ENCODE results near the gene TAF10. TPM values are rescaled to one million over a fixed set of nuclear protein-coding genes. Genes with fewer than 3 reads are reported as not detected.

The TAF10 gene
- total RNA-seq, 1 donor from 2014 or later: 113 TPM

DNA sequence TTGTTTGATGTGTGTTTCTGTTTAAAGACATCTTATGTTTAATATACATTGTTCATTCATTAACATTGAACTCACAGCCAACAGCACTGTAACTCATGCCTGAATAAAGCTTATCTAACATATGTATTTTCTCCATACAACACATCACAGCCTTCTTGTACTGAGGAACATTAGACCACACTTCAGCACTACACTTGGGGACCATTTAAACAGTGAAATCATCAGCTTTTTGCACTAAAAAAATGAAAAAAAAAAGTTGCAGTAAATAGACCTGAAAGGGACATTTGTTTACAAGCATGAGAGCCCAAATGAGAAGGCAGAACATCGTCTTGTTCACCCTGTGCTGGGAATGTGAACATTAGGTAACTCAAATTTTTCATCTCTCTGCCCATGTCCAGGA is 22.5 kb upstream of the TAF10 start:
- H3K4me3 Mint-ChIP-seq (ENCODE audit: unreplicated experiment): no peak overlapping the region

DNA sequence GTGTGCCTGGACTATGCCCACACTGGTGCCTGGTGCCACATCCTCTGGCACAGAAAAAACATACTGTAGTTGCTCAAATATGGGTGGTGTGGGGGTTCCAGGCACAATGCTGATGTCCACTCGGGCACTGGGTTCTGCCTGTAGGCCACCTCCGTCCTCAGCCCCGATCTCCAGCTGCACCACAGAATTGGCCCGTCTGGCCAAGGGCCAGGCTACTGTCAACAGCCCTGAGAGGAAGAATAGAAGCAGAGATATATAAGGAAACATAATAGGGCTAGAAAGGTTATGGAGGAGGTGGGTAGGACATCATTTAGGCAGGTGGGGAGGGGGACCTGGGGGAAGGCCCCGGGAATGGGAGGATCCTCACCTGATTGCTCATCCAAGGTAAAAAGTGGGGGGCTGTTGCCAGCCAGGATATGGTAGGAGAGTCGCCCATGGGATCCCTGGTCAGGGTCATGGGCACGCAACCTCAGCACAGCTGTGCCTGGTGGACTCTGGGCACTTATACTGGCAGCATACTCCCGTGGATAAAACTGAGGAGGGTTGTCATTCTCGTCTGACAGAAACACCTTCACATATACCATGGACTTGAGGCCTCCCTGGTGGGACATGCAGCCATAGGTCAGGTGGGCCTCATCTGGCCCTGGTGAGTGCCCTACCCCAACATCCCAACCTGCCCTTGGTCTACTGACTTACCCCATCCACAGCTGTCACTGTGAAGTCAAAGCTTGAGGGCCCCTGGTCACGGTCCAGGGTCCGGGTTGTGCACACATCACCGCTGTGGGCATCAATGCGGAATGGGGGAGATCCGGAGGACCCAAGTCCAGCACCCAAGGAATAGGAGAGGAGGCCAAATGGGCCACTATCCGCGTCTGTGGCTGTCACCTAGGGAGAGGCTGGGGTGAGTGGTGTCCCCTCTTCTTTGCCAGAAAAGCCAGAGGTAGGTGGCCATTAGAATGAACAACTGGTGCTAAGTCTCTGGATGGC is 21.7 kb upstream of the TAF10 start:
- H3K27me3 ChIP-seq (ENCODE audit: insufficient read depth, low read length): no peaks in the 10 kb centered on the region
- DNase-seq (ENCODE audit: low read depth) (no peak), FAIRE-seq (no peak)
- no peak overlapping the region for H3K9ac ChIP-seq (ENCODE audit: low read length)
- Mint-ChIP-seq H3K4me1 (ENCODE audit: low read depth, unreplicated experiment) (no peaks in the 10 kb centered on the region), H3K36me3 (ENCODE audit: low read depth, unreplicated experiment) (peaks cover 18% of the 10 kb centered on the region), H3K27ac (ENCODE audit: unreplicated experiment) (no peak overlapping the region), H3K9me3 (ENCODE audit: unreplicated experiment) (no peaks in the 10 kb centered on the region), H3K27me3 (ENCODE audit: low read depth, unreplicated experiment) (peaks cover 30% of the 10 kb centered on the region), H3K4me3 (ENCODE audit: unreplicated experiment) (no peak overlapping the region)
- H3K4me2 ChIP-seq (ENCODE audit: low read length): no peak overlapping the region
- TF ChIP-seq, protein P1, sequence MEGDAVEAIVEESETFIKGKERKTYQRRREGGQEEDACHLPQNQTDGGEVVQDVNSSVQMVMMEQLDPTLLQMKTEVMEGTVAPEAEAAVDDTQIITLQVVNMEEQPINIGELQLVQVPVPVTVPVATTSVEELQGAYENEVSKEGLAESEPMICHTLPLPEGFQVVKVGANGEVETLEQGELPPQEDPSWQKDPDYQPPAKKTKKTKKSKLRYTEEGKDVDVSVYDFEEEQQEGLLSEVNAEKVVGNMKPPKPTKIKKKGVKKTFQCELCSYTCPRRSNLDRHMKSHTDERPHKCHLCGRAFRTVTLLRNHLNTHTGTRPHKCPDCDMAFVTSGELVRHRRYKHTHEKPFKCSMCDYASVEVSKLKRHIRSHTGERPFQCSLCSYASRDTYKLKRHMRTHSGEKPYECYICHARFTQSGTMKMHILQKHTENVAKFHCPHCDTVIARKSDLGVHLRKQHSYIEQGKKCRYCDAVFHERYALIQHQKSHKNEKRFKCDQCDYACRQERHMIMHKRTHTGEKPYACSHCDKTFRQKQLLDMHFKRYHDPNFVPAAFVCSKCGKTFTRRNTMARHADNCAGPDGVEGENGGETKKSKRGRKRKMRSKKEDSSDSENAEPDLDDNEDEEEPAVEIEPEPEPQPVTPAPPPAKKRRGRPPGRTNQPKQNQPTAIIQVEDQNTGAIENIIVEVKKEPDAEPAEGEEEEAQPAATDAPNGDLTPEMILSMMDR (IDR thresholded peaks at IDR 0.05; ENCODE audit: insufficient read depth, low read depth, low read length): no peak
- TF ChIP-seq EZH2 (IDR thresholded peaks at IDR 0.05; ENCODE audit: insufficient read depth, low read length): no peak
- no peaks in the 10 kb centered on the region for H3K79me2 ChIP-seq (ENCODE audit: insufficient read depth, low read length)
- no peaks in the 10 kb centered on the region for H3K9me3 ChIP-seq (ENCODE audit: insufficient read depth, low read depth, low read length)
- H2AFZ ChIP-seq (ENCODE audit: low read depth, low read length): no peak overlapping the region
- H3K27ac ChIP-seq (ENCODE audit: low read depth, low read length): no peak overlapping the region
- H4K20me1 ChIP-seq (ENCODE audit: insufficient read depth, low read length): no peaks in the 10 kb centered on the region
- no peaks in the 10 kb centered on the region for H3K36me3 ChIP-seq (ENCODE audit: insufficient read depth, low read length)
- no peak overlapping the region for H3K4me3 ChIP-seq (ENCODE audit: insufficient read depth, low read depth, low read length)
- H3K4me1 ChIP-seq (ENCODE audit: insufficient read depth, low read length): peaks cover 8% of the 10 kb centered on the region

More for the DNA sequence above, 22.5 kb upstream of the TAF10 start:
- Histone ChIP-seq H3K4me2 (ENCODE audit: low read length) (no peak overlapping the region), H3K4me1 (ENCODE audit: insufficient read depth, low read length) (peaks cover 8% of the 10 kb centered on the region), H3K27me3 (ENCODE audit: insufficient read depth, low read length) (no peaks in the 10 kb centered on the region), H3K9ac (ENCODE audit: low read length) (no peak overlapping the region), H3K36me3 (ENCODE audit: insufficient read depth, low read length) (no peaks in the 10 kb centered on the region), H3K27ac (ENCODE audit: low read depth, low read length) (no peak overlapping the region), H3K9me3 (ENCODE audit: insufficient read depth, low read depth, low read length) (no peaks in the 10 kb centered on the region), H4K20me1 (ENCODE audit: insufficient read depth, low read length) (no peaks in the 10 kb centered on the region), H3K4me3 (ENCODE audit: insufficient read depth, low read depth, low read length) (no peak overlapping the region), H2AFZ (ENCODE audit: low read depth, low read length) (no peak overlapping the region), H3K79me2 (ENCODE audit: insufficient read depth, low read length) (no peaks in the 10 kb centered on the region)
- Mint-ChIP-seq H3K4me1 (ENCODE audit: low read depth, unreplicated experiment) (no peaks in the 10 kb centered on the region), H3K36me3 (ENCODE audit: low read depth, unreplicated experiment) (peaks cover 16% of the 10 kb centered on the region), H3K27ac (ENCODE audit: unreplicated experiment) (no peak overlapping the region), H3K9me3 (ENCODE audit: unreplicated experiment) (no peaks in the 10 kb centered on the region), H3K27me3 (ENCODE audit: low read depth, unreplicated experiment) (peaks cover 26% of the 10 kb centered on the region)
- TF ChIP-seq, protein P1 (IDR thresholded peaks at IDR 0.05; ENCODE audit: insufficient read depth, low read depth, low read length): no peak
- TF ChIP-seq EZH2 (IDR thresholded peaks at IDR 0.05; ENCODE audit: insufficient read depth, low read length): no peak
- FAIRE-seq (no peak), DNase-seq (ENCODE audit: low read depth) (no peak)
